HEK293T (cell line): Measurements from ENCODE around the gene SLC41A1.

Experiments
- ARNT ChIP-seq: fragments of 450-650 bp; IDR thresholded peaks from 2 replicates; pipeline ENCODE4 v1.6.1; 2017; ENCODE audit warnings: mild to moderate bottlenecking
- FOXA1 ChIP-seq: fragments of 450-650 bp; IDR thresholded peaks from 2 replicates; pipeline ENCODE4 v1.6.1; 2016; ENCODE audit warnings: mild to moderate bottlenecking
- FOXK2 ChIP-seq: fragments of 450-650 bp; IDR thresholded peaks from 2 replicates; pipeline ENCODE4 v1.6.1; 2016; ENCODE audit warnings: mild to moderate bottlenecking
- SP1 ChIP-seq: fragments of 450-650 bp; IDR thresholded peaks from 2 replicates; pipeline ENCODE4 v1.6.1; 2017
- TARDBP ChIP-seq: fragments of 450-650 bp; IDR thresholded peaks from 2 replicates; pipeline ENCODE4 v1.6.1; 2016
- ZNF384 ChIP-seq: fragments of 450-650 bp; IDR thresholded peaks from 2 replicates; pipeline ENCODE4 v1.6.1; 2016

GRCh38 chr1:205852969-205853368 is 40.0 kb upstream of the SLC41A1 start:
- TF ChIP-seq TARDBP (no peak), SP1 (no peak), FOXK2 (no peak), ARNT (no peak), FOXA1 (no peak), ZNF384 (no peak)
